Thoracic aorta (tissue), 2 donors: ENCODE results near the gene FTO. TPM values are rescaled to one million over a fixed set of nuclear protein-coding genes. Genes with fewer than 3 reads are reported as not detected.

Experiments used
- ATAC-seq: fragments of 150-250 bp; one replicate; pipeline ENCODE4 v1.8.0; 2017; ENCODE audit warnings: low read depth; ENCODE audit not compliant: insufficient number of reproducible peaks, low FRiP score
- DNase-seq: peaks from one replicate; pipeline ENCODE4 v3.0.0-alpha.2; 2020; ENCODE audit warnings: low spot score
- H3K27ac ChIP-seq, 2 donors: fragments of 200-600 bp; sonication (generic); 1 replicate in 1 of 2; 2 replicates in 1 of 2; pipeline ENCODE4 v1.5.1; 2016; ENCODE audit warnings: mild to moderate bottlenecking in 2 of 2, moderate library complexity in 2 of 2
- H3K27me3 ChIP-seq: fragments of 200-600 bp; sonication (generic); replicated peaks from 2 replicates; pipeline ENCODE4 v1.6.0; 2016; ENCODE audit warnings: mild to moderate bottlenecking; ENCODE audit not compliant: insufficient read depth
- H3K36me3 ChIP-seq: fragments of 200-600 bp; sonication (generic); one replicate; pipeline ENCODE4 v1.5.1; 2016
- H3K4me1 ChIP-seq, 2 donors: fragments of 200-600 bp; sonication (generic); 1 replicate in 1 of 2; 2 replicates in 1 of 2; pipeline versions ENCODE4 v1.5.1 to v1.6.0; 2016; ENCODE audit warnings: low read depth in 2 of 2, mild to moderate bottlenecking in 1 of 2; ENCODE audit not compliant: control insufficient read depth in 1 of 2
- H3K4me3 ChIP-seq: fragments of 200-600 bp; sonication (generic); 2 replicates; pipeline ENCODE4 v1.5.1; 2016; ENCODE audit warnings: mild to moderate bottlenecking
- H3K9me3 ChIP-seq: fragments of 200-600 bp; sonication (generic); 2 replicates; pipeline ENCODE4 v1.5.1; 2016
- total RNA-seq, 2 donors: library from RNA; depleted of rRNA; stranded (reverse); fragments of >200 nt; gene quantifications; one replicate each; pipeline versions ENCODE4 v1.1.0 to v1.2.3, GENCODE V29; 2016
- TF ChIP-seq, protein P1 (sequence below): fragments of 200-600 bp; sonication (generic); IDR thresholded peaks from one replicate; pipeline ENCODE4 v1.5.1; 2019; ENCODE audit warnings: antibody characterized with exemption

FTO gene
- total RNA-seq, 2 donors from 2014 or later, result 99.6 to 103 TPM

GRCh38 chr16:54093281-54093680 lies 389.3 kb downstream of the FTO start:
- H3K4me1 ChIP-seq, result no peaks in the 10 kb centered on the region
- TF ChIP-seq, protein P1, sequence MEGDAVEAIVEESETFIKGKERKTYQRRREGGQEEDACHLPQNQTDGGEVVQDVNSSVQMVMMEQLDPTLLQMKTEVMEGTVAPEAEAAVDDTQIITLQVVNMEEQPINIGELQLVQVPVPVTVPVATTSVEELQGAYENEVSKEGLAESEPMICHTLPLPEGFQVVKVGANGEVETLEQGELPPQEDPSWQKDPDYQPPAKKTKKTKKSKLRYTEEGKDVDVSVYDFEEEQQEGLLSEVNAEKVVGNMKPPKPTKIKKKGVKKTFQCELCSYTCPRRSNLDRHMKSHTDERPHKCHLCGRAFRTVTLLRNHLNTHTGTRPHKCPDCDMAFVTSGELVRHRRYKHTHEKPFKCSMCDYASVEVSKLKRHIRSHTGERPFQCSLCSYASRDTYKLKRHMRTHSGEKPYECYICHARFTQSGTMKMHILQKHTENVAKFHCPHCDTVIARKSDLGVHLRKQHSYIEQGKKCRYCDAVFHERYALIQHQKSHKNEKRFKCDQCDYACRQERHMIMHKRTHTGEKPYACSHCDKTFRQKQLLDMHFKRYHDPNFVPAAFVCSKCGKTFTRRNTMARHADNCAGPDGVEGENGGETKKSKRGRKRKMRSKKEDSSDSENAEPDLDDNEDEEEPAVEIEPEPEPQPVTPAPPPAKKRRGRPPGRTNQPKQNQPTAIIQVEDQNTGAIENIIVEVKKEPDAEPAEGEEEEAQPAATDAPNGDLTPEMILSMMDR, result no peak
- DNase-seq (no peak), ATAC-seq (no peak)
- H3K27ac ChIP-seq, result no peak overlapping the region
- H3K36me3 ChIP-seq, result no peaks in the 10 kb centered on the region
- no peaks in the 10 kb centered on the region for H3K27me3 ChIP-seq
- H3K4me3 ChIP-seq, result no peak overlapping the region
- no peaks in the 10 kb centered on the region for H3K9me3 ChIP-seq

GRCh38 chr16:54094641-54095040 lies 390.7 kb downstream of the FTO start:
- H3K36me3 ChIP-seq, result no peaks in the 10 kb centered on the region
- no peaks in the 10 kb centered on the region for H3K4me1 ChIP-seq
- H3K4me3 ChIP-seq, result no peak overlapping the region
- no peaks in the 10 kb centered on the region for H3K27me3 ChIP-seq
- no peak for DNase-seq
- no peak overlapping the region for H3K27ac ChIP-seq
- TF ChIP-seq, protein P1, result no peak
- no peak for ATAC-seq
- no peaks in the 10 kb centered on the region for H3K9me3 ChIP-seq

DNA sequence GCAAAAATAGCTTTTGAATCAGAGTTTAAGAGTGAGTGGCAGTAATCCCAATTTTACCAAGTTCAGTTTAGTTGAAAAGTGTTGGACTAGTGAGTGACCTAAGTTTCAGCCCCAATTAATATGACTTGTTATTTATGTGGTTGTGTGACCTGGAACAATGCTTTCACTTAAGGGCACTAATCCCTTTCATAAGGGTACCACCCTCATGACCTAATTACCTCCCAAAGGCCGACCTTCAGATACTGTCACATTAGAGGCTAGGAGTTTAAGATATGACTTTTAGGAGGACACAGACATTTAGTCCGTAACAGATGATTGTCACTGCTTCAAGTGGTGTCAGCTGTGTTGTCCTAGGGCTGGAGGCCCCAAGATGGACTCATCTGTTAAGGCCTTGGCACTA lies 392.7 kb downstream of the FTO start:
- H3K4me3 ChIP-seq, result no peak overlapping the region
- H3K9me3 ChIP-seq, result no peaks in the 10 kb centered on the region
- no peaks in the 10 kb centered on the region for H3K4me1 ChIP-seq
- TF ChIP-seq, protein P1, result no peak
- no peak overlapping the region for H3K27ac ChIP-seq
- DNase-seq, result no peak
- H3K36me3 ChIP-seq, result no peaks in the 10 kb centered on the region
- H3K27me3 ChIP-seq, result no peaks in the 10 kb centered on the region
- ATAC-seq, result no peak

DNA sequence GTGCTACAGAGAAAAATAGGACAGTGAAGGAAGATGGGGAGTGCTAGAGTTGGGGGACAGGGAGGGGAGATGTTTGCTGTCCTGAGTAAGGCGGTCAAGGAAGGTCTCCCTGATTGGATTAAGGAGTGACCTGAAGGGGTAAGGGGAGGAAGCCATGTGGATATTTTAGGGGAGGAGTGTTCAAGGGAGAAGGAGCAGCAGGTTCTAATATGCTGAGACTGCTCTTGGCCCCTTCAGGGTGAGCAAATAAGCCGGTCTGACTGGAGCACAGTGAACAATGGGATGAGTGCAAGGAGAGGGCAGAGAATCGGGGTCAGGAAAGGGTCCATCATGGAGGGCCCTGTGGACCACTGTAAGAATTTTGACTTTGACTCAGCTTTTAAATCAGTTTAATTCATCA lies 393.8 kb downstream of the FTO start:
- DNase-seq, result no peak
- H3K36me3 ChIP-seq, result no peaks in the 10 kb centered on the region
- no peak overlapping the region for H3K27ac ChIP-seq

GRCh38 chr16:54098247-54098646 lies 394.3 kb downstream of the FTO start:
- ATAC-seq (no peak), DNase-seq (no peak)
- no peaks in the 10 kb centered on the region for H3K4me1 ChIP-seq
- TF ChIP-seq, protein P1, result no peak
- no peaks in the 10 kb centered on the region for H3K9me3 ChIP-seq
- H3K36me3 ChIP-seq, result no peaks in the 10 kb centered on the region
- H3K27ac ChIP-seq, result no peak overlapping the region
- no peaks in the 10 kb centered on the region for H3K27me3 ChIP-seq
- H3K4me3 ChIP-seq, result no peak overlapping the region

More for the DNA sequence above, 393.8 kb downstream of the FTO start:
- Histone ChIP-seq H3K27me3 (no peaks in the 10 kb centered on the region), H3K4me3 (no peak overlapping the region), H3K9me3 (no peaks in the 10 kb centered on the region), H3K4me1 (no peaks in the 10 kb centered on the region)
- no peak for ATAC-seq
- TF ChIP-seq, protein P1, result no peak
